ENCODE results near the gene DDX41.

- TF ChIP-seq CTCF (conservative IDR thresholded peaks at IDR 0.05) (no peak), ZFX (IDR thresholded peaks at IDR 0.05) (no peak)
Measured at GRCh38 chr5:177475563-177476427, 41.0 kb downstream of the DDX41 start.
